ENCODE measurements around the gene PATJ.
"Not testable (repeated sequence)": the region's sequence is repeated elsewhere in the genome, so short reads cannot be mapped to it uniquely, and the experiment has no call there.

DNA sequence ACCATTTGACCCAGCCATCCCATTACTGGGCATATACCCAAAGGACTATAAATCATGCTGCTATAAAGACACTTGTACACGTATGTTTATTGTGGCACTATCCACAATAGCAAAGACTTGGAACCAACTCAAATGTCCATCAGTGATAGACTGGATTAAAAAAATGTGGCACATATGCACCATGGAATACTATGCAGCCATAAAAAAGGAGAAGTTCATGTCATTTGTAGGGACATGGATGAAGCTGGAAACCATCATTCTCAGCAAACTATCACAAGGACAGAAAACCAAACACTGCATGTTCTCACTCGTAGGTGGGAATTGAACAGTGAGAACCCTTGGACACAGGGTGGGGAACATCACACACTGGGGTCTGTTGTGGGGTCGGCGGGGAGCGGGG lies 206.4 kb downstream of the PATJ start:
- TF ChIP-seq, protein P1, sequence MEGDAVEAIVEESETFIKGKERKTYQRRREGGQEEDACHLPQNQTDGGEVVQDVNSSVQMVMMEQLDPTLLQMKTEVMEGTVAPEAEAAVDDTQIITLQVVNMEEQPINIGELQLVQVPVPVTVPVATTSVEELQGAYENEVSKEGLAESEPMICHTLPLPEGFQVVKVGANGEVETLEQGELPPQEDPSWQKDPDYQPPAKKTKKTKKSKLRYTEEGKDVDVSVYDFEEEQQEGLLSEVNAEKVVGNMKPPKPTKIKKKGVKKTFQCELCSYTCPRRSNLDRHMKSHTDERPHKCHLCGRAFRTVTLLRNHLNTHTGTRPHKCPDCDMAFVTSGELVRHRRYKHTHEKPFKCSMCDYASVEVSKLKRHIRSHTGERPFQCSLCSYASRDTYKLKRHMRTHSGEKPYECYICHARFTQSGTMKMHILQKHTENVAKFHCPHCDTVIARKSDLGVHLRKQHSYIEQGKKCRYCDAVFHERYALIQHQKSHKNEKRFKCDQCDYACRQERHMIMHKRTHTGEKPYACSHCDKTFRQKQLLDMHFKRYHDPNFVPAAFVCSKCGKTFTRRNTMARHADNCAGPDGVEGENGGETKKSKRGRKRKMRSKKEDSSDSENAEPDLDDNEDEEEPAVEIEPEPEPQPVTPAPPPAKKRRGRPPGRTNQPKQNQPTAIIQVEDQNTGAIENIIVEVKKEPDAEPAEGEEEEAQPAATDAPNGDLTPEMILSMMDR (optimal IDR thresholded peaks at IDR 0.05 in 1 of 3, IDR thresholded peaks at IDR 0.05 in 1 of 3, conservative IDR thresholded peaks at IDR 0.05 in 1 of 3; ENCODE audit: extremely low read depth in 1 of 3, insufficient read depth in 2 of 3, low read length in 3 of 3): not testable (repeated sequence)
- TF ChIP-seq EZH2 (IDR thresholded peaks at IDR 0.05; ENCODE audit: low read length): not testable (repeated sequence)

Measured in keratinocyte (primary cell).